ENCODE data around the gene STX10.
A peak's percentile ranks its signal among the peaks of the same experiment; 100 is the strongest.
"Not testable (repeated sequence)": the region's sequence is repeated elsewhere in the genome, so short reads cannot be mapped to it uniquely, and the experiment has no call there.

The STX10 gene, protein sequence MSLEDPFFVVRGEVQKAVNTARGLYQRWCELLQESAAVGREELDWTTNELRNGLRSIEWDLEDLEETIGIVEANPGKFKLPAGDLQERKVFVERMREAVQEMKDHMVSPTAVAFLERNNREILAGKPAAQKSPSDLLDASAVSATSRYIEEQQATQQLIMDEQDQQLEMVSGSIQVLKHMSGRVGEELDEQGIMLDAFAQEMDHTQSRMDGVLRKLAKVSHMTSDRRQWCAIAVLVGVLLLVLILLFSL

DNA sequence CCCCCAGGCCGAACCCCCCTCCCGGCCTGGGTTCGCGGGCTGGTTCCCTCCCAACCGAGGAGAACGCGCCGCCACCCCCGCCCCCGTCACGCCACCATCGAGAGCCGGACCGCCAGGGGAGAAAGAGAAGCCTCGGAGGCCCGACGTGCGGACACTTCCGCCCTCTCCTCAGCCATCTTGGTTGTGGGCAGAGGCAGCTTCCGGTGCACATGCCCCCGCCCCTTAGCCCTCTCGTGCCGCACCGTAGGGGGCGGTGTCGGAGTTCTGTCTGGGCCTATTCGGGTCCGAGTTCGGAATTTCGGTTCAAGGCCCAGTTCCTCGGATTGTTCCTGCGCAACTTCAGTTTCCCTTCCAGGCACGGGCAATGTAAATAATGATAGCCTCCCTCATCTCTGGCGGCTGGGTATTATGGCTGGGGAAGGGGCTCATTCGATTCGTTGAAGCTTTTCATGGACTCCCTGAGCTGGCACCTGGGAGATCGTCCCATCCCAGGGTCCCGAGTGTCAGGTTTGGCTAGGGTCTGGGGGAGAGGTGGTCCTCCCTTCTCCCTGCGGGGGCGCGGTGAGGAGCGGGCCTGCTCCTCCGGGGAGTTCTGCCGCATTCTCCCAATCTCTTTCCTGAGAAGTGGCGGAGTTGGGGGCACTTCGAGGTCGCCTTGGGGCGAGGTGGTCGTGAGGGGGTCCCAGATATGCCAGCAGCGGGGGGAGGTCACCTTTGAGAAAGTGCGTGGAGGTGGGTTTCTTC, at the start of gene STX10, which contains the start of gene IER2:
TSS of gene STX10 (minus strand) at position 189 of the 744 bp plus-strand sequence. CDS start 202 bp downstream, outside the sequence.
TSS of gene IER2 (plus strand) at position 225 of the 744 bp plus-strand sequence. CDS start 2,776 bp downstream, outside the sequence.
- intact Hi-C loops (cut with DNase I), result loop anchor here (1.0 kb wide), 1 partner anchor 32 kb away; the partner anchor contains the start of gene NACC1
- peak; percentile 95 to 99 (median 97) for DNase-seq

DNA sequence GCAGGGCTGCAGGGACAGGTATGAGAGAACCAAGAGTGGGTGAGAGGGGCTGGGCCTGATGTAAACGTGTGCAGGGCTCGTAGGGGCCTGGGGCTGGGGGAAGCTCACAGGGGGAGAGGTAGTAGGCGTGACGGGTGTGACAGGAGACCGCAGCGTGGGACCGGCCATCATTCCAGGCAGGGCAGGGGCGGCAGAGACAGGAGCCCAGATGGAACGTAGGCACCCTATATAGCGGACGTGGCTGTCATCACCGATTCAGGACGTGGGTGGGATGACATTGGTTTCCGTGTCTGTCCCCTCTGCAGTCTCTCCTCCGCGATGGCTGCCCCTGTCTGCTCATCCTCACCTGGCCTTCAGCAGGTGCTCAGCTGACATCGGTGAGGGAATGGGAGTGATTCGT, 48.5 kb upstream of the STX10 start:
- intact Hi-C loops (cut with DNase I), result loop anchor here (5.0 kb wide), 1 partner anchor 64 kb away; no protein-coding TSS in a partner anchor
- peak in 2 of 10 donors; percentile 71 to 83 for DNase-seq

DNA sequence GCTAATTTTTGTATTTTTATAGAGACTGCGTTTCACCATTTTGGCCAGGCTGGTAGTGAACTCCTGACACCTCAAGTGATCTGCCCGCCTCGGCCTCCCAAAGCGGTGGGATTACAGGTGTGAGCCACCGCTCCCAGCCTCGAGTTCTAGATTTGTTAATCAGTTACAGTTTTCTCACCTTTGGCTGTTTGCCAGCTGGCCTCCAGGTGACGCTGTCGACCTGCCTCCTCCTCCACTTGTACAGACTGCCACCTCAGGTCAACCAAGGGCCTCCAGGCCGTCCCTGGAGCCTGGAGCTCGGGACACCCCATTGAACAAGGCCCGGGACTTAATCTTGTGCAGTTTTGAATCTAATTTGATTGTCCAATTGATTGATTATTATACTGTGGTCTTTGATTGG, 45.5 kb upstream of the STX10 start:
- no peak for DNase-seq
- intact Hi-C loops (cut with DNase I), result loop anchor here (5.0 kb wide), 1 partner anchor 67 kb away; no protein-coding TSS in a partner anchor

DNA sequence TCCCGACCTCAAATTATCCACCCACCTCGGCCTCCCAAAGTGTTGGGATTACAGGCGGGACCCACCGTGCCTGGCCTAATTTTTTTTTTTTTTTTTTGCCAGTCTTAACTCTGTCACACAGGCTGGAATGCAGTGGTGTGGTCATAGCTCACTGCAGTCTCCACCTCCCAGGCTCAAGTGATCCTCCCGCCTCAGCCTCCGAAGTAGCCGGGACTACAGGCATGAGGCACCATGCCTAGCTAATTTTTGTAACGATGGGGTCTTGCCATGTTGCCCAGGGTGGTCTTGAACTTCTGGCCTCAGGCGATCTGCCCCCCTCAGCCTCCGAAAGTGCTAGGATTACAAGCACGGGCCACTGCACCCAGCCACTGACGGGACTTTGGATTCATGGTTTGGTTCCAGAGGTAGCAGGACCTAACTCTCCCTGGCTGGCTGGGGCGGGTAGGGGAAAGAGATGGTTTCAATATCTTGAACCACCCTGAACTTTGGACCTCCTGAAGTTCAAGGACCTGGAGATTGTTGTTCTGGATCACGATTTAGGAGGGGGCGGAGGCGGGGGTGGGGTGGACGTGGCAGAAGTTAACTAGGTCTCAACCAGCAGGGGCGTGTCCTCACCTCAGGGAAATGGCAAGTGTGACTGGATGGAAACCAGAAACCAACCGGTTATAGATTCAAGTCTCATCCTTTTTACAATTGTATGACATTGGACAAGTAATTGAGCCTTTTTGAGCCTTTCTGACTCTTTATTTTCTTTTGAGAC, 40.8 kb upstream of the STX10 start:
- intact Hi-C loops (cut with DNase I), result no loop called here
- DNase-seq, result no peak

DNA sequence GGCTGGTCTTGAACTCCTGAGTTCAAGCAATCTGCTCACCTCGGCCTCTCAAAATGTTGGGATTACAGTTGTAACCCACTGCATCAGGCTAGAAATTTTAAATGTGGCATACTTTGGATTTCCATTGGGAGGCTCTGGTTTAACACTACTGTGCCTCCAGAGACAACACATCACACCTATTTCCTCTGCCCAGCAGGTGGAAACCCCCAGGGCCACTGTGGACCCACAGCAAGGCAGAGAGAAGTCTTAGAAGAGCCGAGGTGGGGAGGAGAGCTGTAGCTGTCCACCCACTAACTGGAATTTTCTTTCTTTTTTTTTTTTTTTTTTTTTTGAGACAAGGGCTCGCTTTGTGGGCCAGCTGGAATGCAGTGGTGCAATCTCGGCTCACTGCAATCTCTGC, 39.4 kb upstream of the STX10 start:
- intact Hi-C loops (cut with DNase I), result no loop called here
- no peak for DNase-seq

DNA sequence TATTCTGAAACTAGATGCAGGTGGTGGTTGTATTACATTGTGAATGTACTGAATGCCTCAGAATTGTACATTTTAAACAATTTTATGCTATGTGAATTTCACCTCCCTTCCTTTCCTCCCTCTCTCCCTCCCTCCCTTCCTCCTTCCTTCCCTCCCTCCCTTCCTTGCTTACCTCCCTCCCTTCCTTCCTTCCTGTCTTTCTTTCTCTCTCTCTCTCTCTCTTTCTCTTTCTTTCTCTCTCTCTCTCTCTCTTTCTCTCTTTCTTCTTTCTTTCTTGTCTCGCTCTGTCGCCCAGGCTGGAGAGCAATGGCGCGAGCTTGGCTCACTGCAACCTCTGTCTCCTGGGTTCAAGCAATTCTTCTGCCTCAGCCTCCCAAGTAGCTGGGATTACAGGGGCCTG, 37.2 kb upstream of the STX10 start:
- intact Hi-C loops (cut with DNase I), result no loop called here
- no peak for DNase-seq

DNA sequence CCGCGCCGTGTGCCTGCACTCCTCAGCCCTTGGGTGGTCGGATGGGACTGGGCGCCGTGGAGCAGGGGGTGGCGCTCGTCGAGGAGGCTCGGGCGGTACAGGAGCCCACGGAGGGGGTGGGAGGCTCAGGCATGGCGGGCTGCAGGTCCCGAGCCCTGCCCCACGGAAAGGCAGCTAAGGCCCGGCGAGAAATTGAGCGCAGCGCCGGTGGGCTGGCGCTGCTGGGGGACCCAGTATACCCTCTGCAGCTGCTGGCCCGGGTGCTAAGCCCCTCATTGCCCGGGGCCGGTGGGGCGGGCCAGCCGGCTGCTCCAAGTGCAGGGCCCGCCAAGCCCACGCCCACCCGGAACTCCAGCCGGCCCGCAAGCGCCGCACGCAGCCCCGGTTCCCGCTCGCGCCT, 36.5 kb upstream of the STX10 start:
- intact Hi-C loops (cut with DNase I); DNase-seq: not testable (repeated sequence)

DNA sequence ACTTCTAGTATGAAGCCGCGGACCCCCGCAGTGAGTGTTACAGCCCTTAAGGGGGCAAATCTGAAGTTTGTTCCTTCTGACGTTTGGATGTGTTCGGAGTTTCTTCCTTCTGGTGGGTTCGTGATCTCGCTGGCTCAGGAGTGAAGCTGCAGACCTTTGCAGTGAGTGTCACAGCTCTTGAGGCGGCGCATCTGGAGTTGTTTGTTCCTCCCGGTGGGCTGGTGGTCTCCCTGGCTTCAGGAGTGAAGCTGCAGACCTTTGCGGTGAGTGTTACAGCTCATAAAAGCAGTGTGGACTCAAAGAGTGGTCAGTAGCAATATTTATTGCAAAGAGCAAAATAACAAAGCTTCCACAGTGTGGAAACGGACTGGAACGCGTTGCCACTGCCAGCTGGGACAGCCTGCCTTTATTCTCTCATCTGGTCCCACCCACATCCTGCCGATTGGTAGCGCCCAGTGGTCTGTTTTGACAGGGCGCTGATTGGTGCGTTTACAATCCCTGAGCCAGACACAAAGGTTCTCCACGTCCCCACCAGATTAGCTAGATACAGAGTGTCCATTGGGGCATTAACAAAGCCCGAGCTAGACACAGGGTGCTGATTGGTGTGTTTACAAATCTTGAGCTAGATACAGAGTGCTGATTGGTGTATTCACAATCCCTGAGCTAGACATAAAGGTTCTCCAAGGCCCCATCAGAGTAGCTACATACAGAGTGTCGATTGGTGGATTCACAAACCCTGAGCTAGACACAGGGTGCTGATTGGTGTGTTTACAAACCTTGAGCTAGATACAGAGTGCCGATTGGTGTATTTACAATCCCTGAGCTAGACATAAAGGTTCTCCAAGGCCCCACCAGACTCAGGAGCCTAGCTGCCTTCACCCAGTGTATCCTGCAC, 35.8 kb upstream of the STX10 start:
- intact Hi-C loops (cut with DNase I), result not testable (repeated sequence)
- peak in 2 of 10 donors; percentile 31 to 35 for DNase-seq

DNA sequence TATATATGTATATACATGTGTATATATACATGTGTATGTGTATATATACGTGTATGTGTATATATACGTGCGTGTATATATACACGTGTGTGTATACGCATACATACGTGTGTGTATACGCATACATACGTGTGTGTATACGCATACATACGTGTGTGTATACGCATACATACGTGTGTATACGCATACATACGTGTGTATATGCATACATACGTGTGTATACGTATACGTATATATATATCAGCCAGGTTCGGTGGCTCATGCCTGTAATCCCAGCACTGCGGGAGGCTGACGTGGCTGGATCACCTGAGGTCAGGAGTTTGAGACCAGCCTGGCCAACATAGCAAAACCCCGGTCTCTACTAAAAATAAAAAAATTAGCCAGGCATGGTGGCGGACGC, 34.8 kb upstream of the STX10 start:
- intact Hi-C loops (cut with DNase I); DNase-seq: not testable (repeated sequence)

DNA sequence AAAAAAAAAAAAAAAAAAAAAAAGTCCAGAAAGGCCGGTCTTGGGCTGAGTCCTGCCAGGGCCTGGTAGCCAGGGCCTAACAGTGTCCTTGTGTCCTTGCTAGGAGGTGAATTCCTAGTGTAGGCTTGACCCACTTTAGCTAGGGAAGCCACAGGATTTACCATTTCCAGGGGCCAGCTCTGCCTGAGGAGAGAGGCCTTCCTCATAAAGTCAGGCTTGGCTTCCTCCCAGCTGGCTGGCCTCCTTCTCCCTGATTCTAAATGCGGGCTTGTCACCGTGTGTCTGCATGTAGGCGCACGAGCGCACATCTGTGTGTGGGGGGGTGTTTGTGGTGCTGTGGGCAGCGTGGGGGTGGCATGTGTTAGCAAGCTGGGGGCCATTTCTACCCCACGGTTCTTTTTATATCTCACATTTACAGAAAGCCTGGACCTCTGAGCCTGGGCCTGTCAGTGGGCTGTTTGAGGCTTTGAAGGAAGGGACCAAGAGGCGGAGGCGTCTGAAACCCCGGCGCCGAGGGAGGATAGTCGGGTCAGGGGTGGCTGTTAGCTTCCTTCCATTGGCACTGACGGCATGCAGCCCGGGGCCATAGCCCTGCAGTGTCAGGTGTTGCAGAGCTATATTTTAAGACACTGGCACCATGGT, 31.7 kb upstream of the STX10 start:
- intact Hi-C loops (cut with DNase I), result no loop called here
- DNase-seq, result peak; percentile 39 to 95 (median 68)

DNA sequence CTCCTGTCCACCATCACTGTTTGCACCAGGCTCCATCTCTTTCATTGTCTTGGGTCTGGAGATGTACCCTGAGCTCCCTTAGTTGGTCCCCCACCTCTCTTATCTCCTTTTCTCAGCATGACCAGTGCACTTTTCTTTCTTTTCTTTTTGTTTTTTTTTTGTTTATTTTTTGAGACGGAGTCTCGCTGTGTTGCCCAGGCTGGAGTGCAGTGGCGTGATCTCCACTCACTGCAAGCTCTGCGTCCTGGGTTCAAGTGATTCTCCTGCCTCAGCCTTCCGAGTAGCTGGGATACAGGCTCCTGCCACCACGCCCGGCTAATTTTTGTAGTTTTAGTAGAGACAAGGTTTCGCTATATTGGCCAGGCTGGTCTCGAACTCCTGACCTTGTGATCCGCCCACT, 28.1 kb upstream of the STX10 start:
- intact Hi-C loops (cut with DNase I), result not testable (repeated sequence)

DNA sequence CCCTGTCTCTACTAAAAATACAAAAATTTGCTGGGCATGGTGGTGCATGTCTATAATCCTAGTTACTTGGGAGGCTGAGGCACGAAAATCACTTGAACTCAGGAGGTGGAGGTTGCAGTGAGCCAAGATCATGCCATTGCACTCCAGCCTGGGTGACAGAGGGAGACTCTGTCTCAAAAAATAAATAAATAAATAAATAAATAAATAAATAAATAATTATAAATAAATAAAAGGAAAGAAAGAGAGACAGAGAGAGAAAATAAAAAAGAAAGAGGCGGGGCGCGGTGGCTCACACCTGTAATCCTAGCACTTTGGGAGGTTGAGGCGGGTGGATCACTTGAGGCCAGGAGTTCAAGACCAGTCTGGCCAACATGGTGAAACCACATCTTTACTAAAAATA, 27.4 kb upstream of the STX10 start:
- DNase-seq; intact Hi-C loops (cut with DNase I): not testable (repeated sequence)

More for the DNA sequence above, 28.1 kb upstream of the STX10 start:
- DNase-seq, result not testable (repeated sequence)

DNA sequence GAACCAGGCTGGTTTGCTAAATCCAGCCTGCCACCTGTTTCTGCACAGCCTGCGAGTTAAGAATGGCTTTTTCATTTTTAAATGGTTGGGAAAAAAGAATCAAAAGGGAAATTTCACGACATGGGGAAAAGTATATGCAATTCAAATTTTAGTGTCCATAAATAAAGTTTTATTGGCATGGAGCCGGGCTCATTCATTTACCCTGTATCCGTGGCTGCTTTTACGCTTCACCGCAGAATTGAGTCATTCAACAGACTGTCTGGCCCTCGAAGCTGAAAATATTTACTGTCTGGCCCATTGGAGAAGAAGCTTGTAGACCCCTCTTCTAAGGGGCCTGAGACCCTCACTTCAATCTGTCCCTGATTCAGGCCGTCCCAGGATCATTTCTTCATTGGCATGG, 26.2 kb upstream of the STX10 start:
- DNase-seq, result no peak
- intact Hi-C loops (cut with DNase I), result no loop called here

DNA sequence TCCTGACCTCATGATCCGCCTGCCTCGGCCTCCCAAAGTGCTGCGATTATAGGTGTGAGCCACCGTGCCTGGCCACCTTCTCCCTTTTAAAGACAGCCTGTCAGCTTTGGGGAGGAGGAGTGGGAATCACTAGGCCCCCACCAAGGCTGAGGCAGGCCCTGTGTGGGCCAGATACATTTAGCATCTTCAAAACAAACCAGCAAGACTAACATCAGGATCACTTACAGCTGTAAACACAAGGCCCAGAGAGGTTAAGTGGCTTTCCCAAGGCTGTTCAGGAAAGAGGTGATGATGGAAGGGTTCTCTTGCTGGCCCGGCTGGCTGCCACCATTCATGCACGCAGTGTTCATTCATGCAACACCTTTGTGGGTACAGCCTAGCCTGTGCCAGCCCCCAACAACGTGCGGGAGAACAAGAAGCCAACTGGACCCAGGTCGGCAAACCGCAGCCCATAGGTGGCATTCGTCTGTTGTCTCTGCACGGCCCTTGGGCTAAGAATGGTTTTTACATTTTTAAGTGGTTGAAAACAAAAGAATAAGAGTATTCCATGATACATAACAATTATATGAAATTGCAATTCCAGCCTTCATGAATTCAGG, 23.1 kb upstream of the STX10 start:
- no peak for DNase-seq
- intact Hi-C loops (cut with DNase I), result no loop called here

DNA sequence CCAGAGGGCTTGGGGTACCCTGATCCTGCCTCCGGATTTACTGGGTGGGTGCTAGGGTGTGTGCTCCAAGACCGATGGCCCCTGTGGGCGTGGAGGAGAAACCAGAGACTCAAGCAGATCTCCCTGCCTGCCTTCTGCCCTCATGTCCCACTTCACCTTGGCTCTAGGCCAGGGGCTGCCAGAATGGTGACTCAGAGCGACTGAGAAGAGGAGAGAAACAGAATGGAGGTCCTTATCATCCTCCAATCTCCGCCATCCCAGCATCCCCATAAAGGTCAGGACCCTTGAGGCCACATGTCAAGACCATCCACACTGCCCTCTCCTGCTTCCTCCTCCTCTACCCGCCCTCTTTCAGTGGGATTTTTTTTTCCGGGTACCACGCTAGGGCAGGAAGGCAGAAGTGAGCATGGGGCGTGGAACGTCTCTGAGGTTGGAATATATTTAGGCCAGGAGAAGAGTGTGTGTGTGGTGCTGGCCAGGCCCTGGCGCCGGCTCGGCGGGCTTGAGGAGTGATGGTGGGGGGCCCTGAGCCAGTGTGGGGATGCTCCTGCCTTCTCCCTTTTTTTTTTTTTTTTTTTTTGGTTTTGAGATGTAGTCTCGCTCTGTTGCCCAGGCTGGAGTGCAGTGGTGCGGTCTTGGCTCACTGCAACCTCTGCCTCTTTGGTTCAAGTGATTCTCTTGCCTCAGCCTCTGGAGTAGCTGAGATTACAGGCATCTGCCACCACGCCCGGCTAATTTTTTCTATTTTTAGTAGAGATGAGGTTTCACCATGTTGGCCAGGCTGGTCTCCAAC, 22.4 kb upstream of the STX10 start:
- DNase-seq, result peak in 2 of 10 donors; percentile 40 to 47
- intact Hi-C loops (cut with DNase I), result no loop called here

DNA sequence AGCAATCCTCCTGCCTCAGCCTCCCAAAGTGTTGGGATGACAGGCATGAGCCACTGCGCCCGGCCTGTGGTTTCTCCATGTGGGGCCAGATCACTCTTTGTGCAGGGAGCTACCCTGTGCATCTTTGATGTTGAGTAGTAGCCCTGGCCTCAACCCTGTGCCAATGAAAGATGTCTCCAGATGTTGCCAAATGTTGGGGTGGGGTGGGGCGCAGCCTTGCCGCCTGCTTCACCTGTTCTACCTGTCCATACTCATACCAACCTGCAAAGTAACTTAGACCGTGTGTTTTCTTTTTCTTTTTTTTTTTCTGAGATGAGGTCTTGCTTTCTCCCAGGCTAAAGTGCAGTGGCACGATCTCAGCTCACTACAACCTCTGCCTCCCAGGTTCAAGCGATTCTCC, 21.0 kb upstream of the STX10 start:
- intact Hi-C loops (cut with DNase I), result no loop called here
- DNase-seq, result no peak

DNA sequence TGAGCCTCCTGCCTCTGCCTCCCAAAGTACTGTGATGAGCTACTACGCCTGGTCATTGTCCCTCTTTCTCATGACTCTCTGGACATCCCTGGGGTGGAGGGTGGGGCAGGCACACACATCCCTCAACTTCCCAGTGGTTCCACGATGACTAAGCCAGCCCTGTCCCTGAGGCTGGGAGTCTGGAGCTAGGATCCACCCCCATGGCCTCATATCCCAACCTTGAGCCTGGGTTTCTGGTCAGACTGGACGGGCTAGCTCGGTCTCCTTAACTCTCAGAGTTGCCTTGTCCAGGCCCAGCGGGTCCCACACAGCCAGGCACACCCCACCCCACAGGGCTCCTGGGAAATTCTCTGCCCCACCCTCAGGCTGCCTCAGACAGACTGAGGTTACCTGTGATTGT, 19.6 kb upstream of the STX10 start:
- intact Hi-C loops (cut with DNase I), result no loop called here
- DNase-seq, result no peak

DNA sequence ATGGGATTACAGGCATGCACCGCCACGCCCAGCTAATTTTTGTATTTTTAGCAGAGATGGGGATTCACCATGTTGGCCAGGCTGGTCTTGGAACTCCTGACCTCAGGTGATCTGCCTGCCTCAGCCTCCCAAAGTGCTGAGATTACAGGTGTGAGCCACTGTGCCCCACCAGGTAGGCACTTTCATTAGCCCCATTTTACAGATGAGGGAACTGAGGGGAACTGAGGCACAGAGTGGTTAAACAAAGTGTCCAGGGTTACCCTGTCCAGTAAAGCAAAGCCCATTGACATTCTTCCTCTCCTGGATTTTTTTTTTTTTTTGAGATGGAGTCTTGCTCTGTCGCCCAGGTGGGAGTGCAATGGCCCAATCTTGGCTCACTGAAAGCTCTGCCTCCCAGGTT, 16.0 kb upstream of the STX10 start:
- intact Hi-C loops (cut with DNase I); DNase-seq: not testable (repeated sequence)

All from posterior cingulate gyrus (tissue), 11 donors.